ENCODE data around the gene CEP85.

DNA sequence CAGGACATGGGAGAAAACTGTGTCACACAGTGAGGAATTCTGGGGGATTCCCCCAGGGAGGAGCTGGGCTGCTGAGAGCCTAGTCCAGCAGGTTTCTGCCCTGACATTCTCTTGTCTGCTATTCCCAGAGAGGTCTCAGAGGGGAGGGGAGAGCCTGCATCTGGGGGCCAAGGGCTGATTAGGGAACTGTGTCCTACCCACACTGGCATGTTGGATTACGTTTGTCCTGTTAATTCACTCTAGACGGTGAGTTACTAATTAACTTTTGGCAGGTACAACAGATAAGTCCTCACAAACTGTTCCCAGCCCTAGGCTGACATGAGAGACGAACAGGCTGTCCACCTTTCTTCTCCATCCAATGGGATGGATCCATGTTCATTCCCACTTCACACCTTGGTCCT is 43.3 kb downstream of the CEP85 start:
- TF ChIP-seq, protein P1, sequence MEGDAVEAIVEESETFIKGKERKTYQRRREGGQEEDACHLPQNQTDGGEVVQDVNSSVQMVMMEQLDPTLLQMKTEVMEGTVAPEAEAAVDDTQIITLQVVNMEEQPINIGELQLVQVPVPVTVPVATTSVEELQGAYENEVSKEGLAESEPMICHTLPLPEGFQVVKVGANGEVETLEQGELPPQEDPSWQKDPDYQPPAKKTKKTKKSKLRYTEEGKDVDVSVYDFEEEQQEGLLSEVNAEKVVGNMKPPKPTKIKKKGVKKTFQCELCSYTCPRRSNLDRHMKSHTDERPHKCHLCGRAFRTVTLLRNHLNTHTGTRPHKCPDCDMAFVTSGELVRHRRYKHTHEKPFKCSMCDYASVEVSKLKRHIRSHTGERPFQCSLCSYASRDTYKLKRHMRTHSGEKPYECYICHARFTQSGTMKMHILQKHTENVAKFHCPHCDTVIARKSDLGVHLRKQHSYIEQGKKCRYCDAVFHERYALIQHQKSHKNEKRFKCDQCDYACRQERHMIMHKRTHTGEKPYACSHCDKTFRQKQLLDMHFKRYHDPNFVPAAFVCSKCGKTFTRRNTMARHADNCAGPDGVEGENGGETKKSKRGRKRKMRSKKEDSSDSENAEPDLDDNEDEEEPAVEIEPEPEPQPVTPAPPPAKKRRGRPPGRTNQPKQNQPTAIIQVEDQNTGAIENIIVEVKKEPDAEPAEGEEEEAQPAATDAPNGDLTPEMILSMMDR (IDR thresholded peaks at IDR 0.05; ENCODE audit: insufficient read depth, low read depth, low read length) = no peak
- no peak for TF ChIP-seq EZH2 (IDR thresholded peaks at IDR 0.05; ENCODE audit: insufficient read depth, low read length)
